DND-41 (cell line): ENCODE data around the gene CDK5.

ENCODE experiments used
- ATAC-seq: fragments of 200-7000 bp; cut with Tn5 transposase; 3 replicates; pipeline ENCODE4 v1.9.1; 2021; ENCODE audit warnings: low read depth; ENCODE audit not compliant: insufficient read depth
- DNase-seq: peaks from one replicate; pipeline ENCODE4 v3.0.0-alpha.2; 2020
- H2AFZ ChIP-seq: 2 replicates; pipeline ENCODE4 v1.6.0; 2012; ENCODE audit warnings: low read depth, low read length
- H3K27ac ChIP-seq: 2 replicates; pipeline ENCODE4 v1.5.1; 2012; ENCODE audit warnings: low read length, inconsistent platforms
- H3K27me3 ChIP-seq: fragments of 200-600 bp; sonication (generic); 2 replicates; pipeline ENCODE4 v1.6.0; 2012; ENCODE audit warnings: low read length, mild to moderate bottlenecking, inconsistent platforms; ENCODE audit not compliant: insufficient read depth, poor library complexity
- H3K36me3 ChIP-seq: 2 replicates; pipeline ENCODE4 v1.5.1; 2012; ENCODE audit warnings: low read length, inconsistent platforms; ENCODE audit not compliant: insufficient read depth
- H3K4me1 ChIP-seq: 2 replicates; pipeline ENCODE4 v1.5.1; 2012; ENCODE audit warnings: mild to moderate bottlenecking, low read length; ENCODE audit not compliant: insufficient read depth
- H3K4me2 ChIP-seq: 2 replicates; pipeline ENCODE4 v1.6.0; 2012; ENCODE audit warnings: mild to moderate bottlenecking, moderate library complexity, low read length, inconsistent platforms; ENCODE audit not compliant: insufficient read depth
- H3K4me3 ChIP-seq, 2 experiments: fragments of 200-600 bp in 1 of 2; shearing (Covaris generic) in 1 of 2; 2 replicates each; pipeline ENCODE4 v1.5.1; 2012 to 2016; ENCODE audit warnings: inconsistent platforms in 2 of 2, low read length in 2 of 2, mild to moderate bottlenecking in 2 of 2, low read depth in 1 of 2, moderate library complexity in 1 of 2
- H3K79me2 ChIP-seq: 2 replicates; pipeline ENCODE4 v1.6.0; 2012; ENCODE audit warnings: low read length, inconsistent platforms; ENCODE audit not compliant: insufficient read depth
- H3K9ac ChIP-seq: 2 replicates; pipeline ENCODE4 v1.6.0; 2012; ENCODE audit warnings: low read depth, mild to moderate bottlenecking, inconsistent platforms, low read length, moderate library complexity
- H3K9me3 ChIP-seq: 2 replicates; pipeline ENCODE4 v1.5.1; 2012; ENCODE audit warnings: low read length, moderate library complexity, mild to moderate bottlenecking, inconsistent platforms; ENCODE audit not compliant: insufficient read depth, severe bottlenecking
- H4K20me1 ChIP-seq: 2 replicates; pipeline ENCODE4 v1.6.0; 2012; ENCODE audit warnings: low read length; ENCODE audit not compliant: insufficient read depth
- EZH2 ChIP-seq: IDR thresholded peaks from 3 replicates; pipeline ENCODE4 v1.6.1; 2012; ENCODE audit warnings: borderline replicate concordance, low read depth, mild to moderate bottlenecking, moderate library complexity, low read length, inconsistent platforms; ENCODE audit not compliant: severe bottlenecking
- TF ChIP-seq, protein P1 (sequence below): IDR thresholded peaks from 2 replicates; pipeline ENCODE4 v1.5.1; 2012; ENCODE audit warnings: borderline replicate concordance, low read length, moderate library complexity, mild to moderate bottlenecking; ENCODE audit not compliant: poor library complexity, severe bottlenecking; ENCODE audit errors: extremely low read depth

The CDK5 gene

DNA sequence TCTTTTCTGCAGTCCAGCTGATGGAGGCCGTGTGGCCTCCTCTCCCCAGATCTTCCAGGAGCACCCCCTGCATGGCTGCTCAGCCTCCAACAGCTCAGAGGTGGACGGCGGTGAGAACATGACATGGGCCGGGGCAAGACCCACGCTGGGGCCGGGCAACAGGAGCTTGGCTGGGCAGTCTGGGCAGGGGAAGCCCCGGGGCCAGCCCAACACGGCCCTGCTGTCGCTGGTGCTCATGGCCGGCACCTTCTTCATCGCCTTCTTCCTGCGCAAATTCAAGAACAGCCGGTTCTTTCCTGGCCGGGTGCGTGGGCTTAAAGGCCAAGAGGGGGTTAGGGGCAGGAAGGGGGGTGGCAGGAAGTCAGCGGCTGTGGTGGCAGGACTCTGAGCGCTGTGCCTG, 16.3 kb upstream of the CDK5 start:
- H3K79me2 ChIP-seq = peaks cover 9% of the 10 kb centered on the region
- H3K36me3 ChIP-seq = peaks cover 89% of the 10 kb centered on the region
- H3K4me3 ChIP-seq = no peak overlapping the region
- no peaks in the 10 kb centered on the region for H3K27me3 ChIP-seq
- ATAC-seq (no peak), DNase-seq (no peak)
- H3K27ac ChIP-seq = no peak overlapping the region
- H3K4me1 ChIP-seq = peaks cover 14% of the 10 kb centered on the region
- H3K9me3 ChIP-seq = no peaks in the 10 kb centered on the region
- H2AFZ ChIP-seq = no peak overlapping the region
- no peak overlapping the region for H3K4me2 ChIP-seq
- no peak overlapping the region for H3K9ac ChIP-seq
- H4K20me1 ChIP-seq = peaks cover 31% of the 10 kb centered on the region
- TF ChIP-seq, protein P1, sequence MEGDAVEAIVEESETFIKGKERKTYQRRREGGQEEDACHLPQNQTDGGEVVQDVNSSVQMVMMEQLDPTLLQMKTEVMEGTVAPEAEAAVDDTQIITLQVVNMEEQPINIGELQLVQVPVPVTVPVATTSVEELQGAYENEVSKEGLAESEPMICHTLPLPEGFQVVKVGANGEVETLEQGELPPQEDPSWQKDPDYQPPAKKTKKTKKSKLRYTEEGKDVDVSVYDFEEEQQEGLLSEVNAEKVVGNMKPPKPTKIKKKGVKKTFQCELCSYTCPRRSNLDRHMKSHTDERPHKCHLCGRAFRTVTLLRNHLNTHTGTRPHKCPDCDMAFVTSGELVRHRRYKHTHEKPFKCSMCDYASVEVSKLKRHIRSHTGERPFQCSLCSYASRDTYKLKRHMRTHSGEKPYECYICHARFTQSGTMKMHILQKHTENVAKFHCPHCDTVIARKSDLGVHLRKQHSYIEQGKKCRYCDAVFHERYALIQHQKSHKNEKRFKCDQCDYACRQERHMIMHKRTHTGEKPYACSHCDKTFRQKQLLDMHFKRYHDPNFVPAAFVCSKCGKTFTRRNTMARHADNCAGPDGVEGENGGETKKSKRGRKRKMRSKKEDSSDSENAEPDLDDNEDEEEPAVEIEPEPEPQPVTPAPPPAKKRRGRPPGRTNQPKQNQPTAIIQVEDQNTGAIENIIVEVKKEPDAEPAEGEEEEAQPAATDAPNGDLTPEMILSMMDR = no peak
- TF ChIP-seq EZH2 = no peak

DNA sequence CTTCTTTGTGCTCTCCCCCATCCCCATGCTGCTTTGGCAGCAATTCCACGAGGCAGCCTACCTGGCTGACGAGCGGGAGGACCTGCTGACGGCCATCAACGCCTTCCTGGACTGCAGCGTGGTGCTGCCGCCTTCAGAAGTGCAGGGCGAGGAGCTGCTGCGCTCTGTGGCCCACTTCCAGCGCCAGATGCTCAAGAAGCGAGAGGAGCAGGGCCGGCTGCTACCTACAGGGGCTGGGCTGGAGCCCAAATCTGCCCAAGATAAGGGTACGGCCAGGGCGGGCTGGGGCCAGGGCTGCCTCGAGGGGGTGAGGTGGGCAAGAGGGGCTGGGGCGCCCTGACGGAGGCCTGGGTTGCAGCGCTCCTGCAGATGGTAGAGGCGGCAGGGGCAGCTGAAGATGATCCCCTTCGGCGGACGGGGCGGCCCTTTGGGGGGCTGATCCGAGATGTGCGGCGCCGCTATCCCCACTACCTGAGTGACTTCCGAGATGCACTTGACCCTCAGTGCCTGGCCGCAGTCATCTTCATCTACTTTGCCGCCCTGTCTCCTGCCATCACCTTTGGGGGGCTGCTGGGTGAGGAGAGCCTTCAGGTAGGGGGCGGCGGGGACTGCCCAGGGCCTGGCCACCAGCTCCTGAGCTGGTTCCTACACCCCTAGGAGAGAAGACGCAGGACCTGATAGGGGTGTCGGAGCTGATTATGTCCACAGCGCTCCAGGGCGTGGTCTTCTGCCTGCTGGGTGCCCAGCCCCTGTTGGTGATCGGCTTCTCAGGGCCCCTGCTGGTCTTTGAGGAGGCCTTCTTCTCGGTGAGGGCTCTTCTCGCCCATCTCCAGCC, 13.6 kb upstream of the CDK5 start:
- Histone ChIP-seq H3K36me3 (peaks cover 88% of the 10 kb centered on the region), H3K4me2 (no peak overlapping the region), H4K20me1 (peaks cover 5% of the 10 kb centered on the region; the same call in 1 of the 2 replicates), H3K9ac (no peak overlapping the region), H3K4me1 (no peaks in the 10 kb centered on the region), H3K27me3 (no peaks in the 10 kb centered on the region), H3K27ac (no peak overlapping the region), H2AFZ (no peak overlapping the region), H3K79me2 (no peaks in the 10 kb centered on the region), H3K4me3 (no peak overlapping the region), H3K9me3 (no peaks in the 10 kb centered on the region)
- ATAC-seq (no peak), DNase-seq (no peak)
- TF ChIP-seq, protein P1 = no peak
- TF ChIP-seq EZH2 = no peak

DNA sequence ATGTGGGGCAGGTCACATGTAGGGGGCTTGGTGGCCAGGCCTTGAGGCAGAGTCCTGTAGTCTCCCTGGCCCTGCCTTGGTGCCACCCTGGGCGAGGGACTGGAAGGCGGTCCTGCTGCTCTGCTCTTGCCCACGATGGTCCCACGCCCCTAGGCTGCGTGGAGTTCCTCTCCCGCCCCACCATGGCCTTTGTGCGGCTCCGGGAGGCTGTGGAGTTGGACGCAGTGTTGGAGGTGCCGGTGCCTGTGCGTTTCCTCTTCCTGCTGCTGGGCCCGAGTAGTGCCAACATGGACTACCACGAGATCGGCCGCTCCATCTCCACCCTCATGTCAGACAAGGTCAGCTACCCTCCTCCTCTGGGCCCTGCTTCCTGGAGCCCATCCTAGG, 12.9 kb upstream of the CDK5 start:
- Histone ChIP-seq H3K4me1 (no peaks in the 10 kb centered on the region), H3K4me3 (no peak overlapping the region), H3K79me2 (no peaks in the 10 kb centered on the region), H3K9me3 (no peaks in the 10 kb centered on the region), H3K4me2 (no peak overlapping the region), H3K9ac (no peak overlapping the region), H3K36me3 (peaks cover 88% of the 10 kb centered on the region), H2AFZ (no peak overlapping the region), H3K27me3 (no peaks in the 10 kb centered on the region), H4K20me1 (no peaks in the 10 kb centered on the region), H3K27ac (no peak overlapping the region)
- ATAC-seq = no peak
- DNase-seq = no peak
- no peak for TF ChIP-seq EZH2
- TF ChIP-seq, protein P1 = no peak
